ENCODE results near the gene LAMA3. TPM values are rescaled to one million over a fixed set of nuclear protein-coding genes. Genes with fewer than 3 reads are reported as not detected.

The LAMA3 gene
- total RNA-seq, 1 experiment from 2014 or later: 34.6 TPM

- intact Hi-C loops (cut with micrococcal nuclease; ENCODE audit: unreplicated experiment): no loop called here
Observed at GRCh38 chr18:23844991-23845680, 155.9 kb downstream of the LAMA3 start.

GRCh38 chr18:23845988-23846630 lies 156.9 kb downstream of the LAMA3 start:
- H3K9me3 ChIP-seq: no peaks in the 10 kb centered on the region
- Mint-ChIP-seq H3K4me3 (ENCODE audit: unreplicated experiment) (no peak overlapping the region), H3K36me3 (ENCODE audit: insufficient read depth, unreplicated experiment) (peaks cover 15% of the 10 kb centered on the region), H3K27me3 (ENCODE audit: insufficient read depth, unreplicated experiment) (no peaks in the 10 kb centered on the region), H3K27ac (ENCODE audit: unreplicated experiment) (no peak overlapping the region), H3K4me1 (ENCODE audit: low read depth, unreplicated experiment) (peaks cover 18% of the 10 kb centered on the region), H3K9me3 (ENCODE audit: unreplicated experiment) (no peaks in the 10 kb centered on the region)
- intact Hi-C loops (cut with micrococcal nuclease; ENCODE audit: unreplicated experiment): no loop called here
- H3K4me3 ChIP-seq (ENCODE audit: low read depth, low read length): no peak overlapping the region
- no peaks in the 10 kb centered on the region for H3K27me3 ChIP-seq (replicated peaks; ENCODE audit: control insufficient read depth, insufficient read depth, low read length)
- no peak for TF ChIP-seq CTCF (IDR thresholded peaks at IDR 0.05; ENCODE audit: insufficient read depth in 1 of 2, low read depth in 1 of 2, low read length in 1 of 2, severe bottlenecking in 1 of 2, unreplicated experiment in 1 of 2)
- ChIA-PET CTCF (no interaction called here), POLR2A (no interaction called here)
- BruUV-seq (replicated peaks): no TSS peak
- H3K4me1 ChIP-seq: 0 out of 2 replicates have a peak, but pooled peaks cover 4% of the 10 kb centered on the region
- no peak for DNase-seq
- peaks cover 1% of the 10 kb centered on the region; the same call in 1 of the 2 replicates for H3K36me3 ChIP-seq (ENCODE audit: control insufficient read depth, insufficient read depth, low read length)

More at GRCh38 chr18:23844991-23845680, 155.9 kb downstream of the LAMA3 start:
- POLR2A ChIA-PET: no interaction called here
- Mint-ChIP-seq H3K36me3 (ENCODE audit: insufficient read depth, unreplicated experiment) (peaks cover 19% of the 10 kb centered on the region), H3K27me3 (ENCODE audit: insufficient read depth, unreplicated experiment) (no peaks in the 10 kb centered on the region), H3K4me1 (ENCODE audit: low read depth, unreplicated experiment) (peaks cover 18% of the 10 kb centered on the region), H3K27ac (ENCODE audit: unreplicated experiment) (peak overlapping the region; percentile 77), H3K4me3 (ENCODE audit: unreplicated experiment) (no peak overlapping the region), H3K9me3 (ENCODE audit: unreplicated experiment) (no peaks in the 10 kb centered on the region)
- Histone ChIP-seq H3K36me3 (ENCODE audit: control insufficient read depth, insufficient read depth, low read length) (peaks cover 1% of the 10 kb centered on the region; the same call in 1 of the 2 replicates), H3K9me3 (no peaks in the 10 kb centered on the region), H3K4me1 (0 out of 2 replicates have a peak, but pooled peaks cover 4% of the 10 kb centered on the region), H3K4me3 (ENCODE audit: low read depth, low read length) (no peak overlapping the region), H3K27me3 (replicated peaks; ENCODE audit: control insufficient read depth, insufficient read depth, low read length) (no peaks in the 10 kb centered on the region)
- DNase-seq: peak; percentile 17 to 52
- BruUV-seq (replicated peaks): no TSS peak
- CTCF ChIA-PET: no interaction called here
- TF ChIP-seq CTCF (IDR thresholded peaks at IDR 0.05; ENCODE audit: insufficient read depth in 1 of 2, low read depth in 1 of 2, low read length in 1 of 2, severe bottlenecking in 1 of 2, unreplicated experiment in 1 of 2): no peak

GRCh38 chr18:23847321-23847986 lies 158.2 kb downstream of the LAMA3 start:
- H3K4me3 Mint-ChIP-seq (ENCODE audit: unreplicated experiment): no peak overlapping the region
- no peak for TF ChIP-seq CTCF (IDR thresholded peaks at IDR 0.05; ENCODE audit: insufficient read depth in 1 of 2, low read depth in 1 of 2, low read length in 1 of 2, severe bottlenecking in 1 of 2, unreplicated experiment in 1 of 2)
- Histone ChIP-seq H3K9me3 (no peaks in the 10 kb centered on the region), H3K4me3 (ENCODE audit: low read depth, low read length) (no peak overlapping the region), H3K36me3 (ENCODE audit: control insufficient read depth, insufficient read depth, low read length) (peaks cover 1% of the 10 kb centered on the region; the same call in 1 of the 2 replicates), H3K27me3 (replicated peaks; ENCODE audit: control insufficient read depth, insufficient read depth, low read length) (no peaks in the 10 kb centered on the region), H3K4me1 (0 out of 2 replicates have a peak, but pooled peaks cover 4% of the 10 kb centered on the region)
- DNase-seq: no peak
- peaks cover 16% of the 10 kb centered on the region for H3K36me3 Mint-ChIP-seq (ENCODE audit: insufficient read depth, unreplicated experiment)
- ChIA-PET CTCF (no interaction called here), POLR2A (no interaction called here)
- no TSS peak for BruUV-seq (replicated peaks)
- intact Hi-C loops (cut with micrococcal nuclease; ENCODE audit: unreplicated experiment): no loop called here
- H3K27ac Mint-ChIP-seq (ENCODE audit: unreplicated experiment): no peak overlapping the region
- H3K9me3 Mint-ChIP-seq (ENCODE audit: unreplicated experiment): no peaks in the 10 kb centered on the region
- H3K4me1 Mint-ChIP-seq (ENCODE audit: low read depth, unreplicated experiment): peaks cover 18% of the 10 kb centered on the region
- no peaks in the 10 kb centered on the region for H3K27me3 Mint-ChIP-seq (ENCODE audit: insufficient read depth, unreplicated experiment)
